ENCODE data around the gene UBR2. TPM values are rescaled to one million over a fixed set of nuclear protein-coding genes. Genes with fewer than 3 reads are reported as not detected.
"Not testable (repeated sequence)": the region's sequence is repeated elsewhere in the genome, so short reads cannot be mapped to it uniquely, and the experiment has no call there.

The UBR2 gene
- total RNA-seq, 1 experiment from 2014 or later, result 20.1 TPM

- TF ChIP-seq CTCF (IDR thresholded peaks at IDR 0.05; ENCODE audit: unreplicated experiment), result no peak
Observed at GRCh38 chr6:42599558-42599957, 35.7 kb downstream of the UBR2 start.

GRCh38 chr6:42604150-42604549, 40.3 kb downstream of the UBR2 start:
- CTCF ChIA-PET, result interaction anchor here (0.7 to 2.0 kb wide), 5 partner anchors 10 to 462 kb away, joined by 3 to 6 read pairs (median 3); partner anchors contain the start of gene C6orf132
- POLR2A ChIA-PET, result interaction anchor here (0.6 to 1.0 kb wide), 2 partner anchors 8 to 28 kb away, joined by 3 to 8 read pairs; no protein-coding TSS in a partner anchor
- intact Hi-C loops (cut with micrococcal nuclease), result no loop called here
- H3K36me3 Mint-ChIP-seq (ENCODE audit: insufficient read depth, unreplicated experiment), result peaks cover 48% of the 10 kb centered on the region
- TF ChIP-seq CTCF (IDR thresholded peaks at IDR 0.05; ENCODE audit: unreplicated experiment), result no peak
- no peak for DNase-seq (ENCODE audit: unreplicated experiment)
- no peaks in the 10 kb centered on the region for H3K27me3 Mint-ChIP-seq (ENCODE audit: insufficient read depth, unreplicated experiment)
- BruUV-seq (replicated peaks), result no TSS peak
- H3K27ac Mint-ChIP-seq (ENCODE audit: low read depth, unreplicated experiment), result no peak overlapping the region
- no peaks in the 10 kb centered on the region for H3K4me1 Mint-ChIP-seq (ENCODE audit: insufficient read depth, unreplicated experiment)
- H3K9me3 Mint-ChIP-seq (ENCODE audit: unreplicated experiment), result no peaks in the 10 kb centered on the region
- no peak overlapping the region for H3K4me3 Mint-ChIP-seq (ENCODE audit: unreplicated experiment)

More at GRCh38 chr6:42599558-42599957, 35.7 kb downstream of the UBR2 start:
- ChIA-PET POLR2A (no interaction called here), CTCF (no interaction called here)
- intact Hi-C loops (cut with micrococcal nuclease), result no loop called here
- H3K36me3 Mint-ChIP-seq (ENCODE audit: insufficient read depth, unreplicated experiment), result peaks cover 30% of the 10 kb centered on the region
- DNase-seq (ENCODE audit: unreplicated experiment), result no peak
- no peak overlapping the region for H3K27ac Mint-ChIP-seq (ENCODE audit: low read depth, unreplicated experiment)
- no peaks in the 10 kb centered on the region for H3K4me1 Mint-ChIP-seq (ENCODE audit: insufficient read depth, unreplicated experiment)
- no peaks in the 10 kb centered on the region for H3K9me3 Mint-ChIP-seq (ENCODE audit: unreplicated experiment)
- no TSS peak for BruUV-seq (replicated peaks)
- no peaks in the 10 kb centered on the region for H3K27me3 Mint-ChIP-seq (ENCODE audit: insufficient read depth, unreplicated experiment)
- H3K4me3 Mint-ChIP-seq (ENCODE audit: unreplicated experiment), result no peak overlapping the region

- H3K27ac Mint-ChIP-seq (ENCODE audit: low read depth, unreplicated experiment); H3K4me3 Mint-ChIP-seq (ENCODE audit: unreplicated experiment); BruUV-seq (replicated peaks); DNase-seq (ENCODE audit: unreplicated experiment); H3K4me1 Mint-ChIP-seq (ENCODE audit: insufficient read depth, unreplicated experiment); intact Hi-C loops (cut with micrococcal nuclease); H3K27me3 Mint-ChIP-seq (ENCODE audit: insufficient read depth, unreplicated experiment); H3K9me3 Mint-ChIP-seq (ENCODE audit: unreplicated experiment): not testable (repeated sequence)
- POLR2A ChIA-PET, result interaction anchor here (1.0 kb wide), 1 partner anchor 27 kb away, joined by 3 read pairs; no protein-coding TSS in a partner anchor
- CTCF ChIA-PET, result interaction anchor here (2.0 kb wide), 1 partner anchor 26 kb away, joined by 6 read pairs; no protein-coding TSS in a partner anchor
- H3K36me3 Mint-ChIP-seq (ENCODE audit: insufficient read depth, unreplicated experiment), result peaks cover 47% of the 10 kb centered on the region
Observed at GRCh38 chr6:42604699-42605098, 40.9 kb downstream of the UBR2 start.

- no peak overlapping the region for H3K27ac Mint-ChIP-seq (ENCODE audit: low read depth, unreplicated experiment)
- ChIA-PET POLR2A (no interaction called here), CTCF (interaction anchor here (0.6 to 0.7 kb wide), 3 partner anchors 32 to 1427 kb away, joined by 3 to 4 read pairs (median 3); no protein-coding TSS in a partner anchor)
- no TSS peak for BruUV-seq (replicated peaks)
- no peak for TF ChIP-seq CTCF (IDR thresholded peaks at IDR 0.05; ENCODE audit: unreplicated experiment)
- no peak overlapping the region for H3K4me3 Mint-ChIP-seq (ENCODE audit: unreplicated experiment)
- H3K9me3 Mint-ChIP-seq (ENCODE audit: unreplicated experiment), result no peaks in the 10 kb centered on the region
- H3K4me1 Mint-ChIP-seq (ENCODE audit: insufficient read depth, unreplicated experiment), result no peaks in the 10 kb centered on the region
- no peak for DNase-seq (ENCODE audit: unreplicated experiment)
- H3K27me3 Mint-ChIP-seq (ENCODE audit: insufficient read depth, unreplicated experiment), result no peaks in the 10 kb centered on the region
- intact Hi-C loops (cut with micrococcal nuclease), result no loop called here
- peaks cover 80% of the 10 kb centered on the region for H3K36me3 Mint-ChIP-seq (ENCODE audit: insufficient read depth, unreplicated experiment)
Observed at GRCh38 chr6:42610416-42610815, 46.6 kb downstream of the UBR2 start.

- POLR2A ChIA-PET, result no interaction called here
- BruUV-seq (replicated peaks), result no TSS peak
- Mint-ChIP-seq H3K4me3 (ENCODE audit: unreplicated experiment) (no peak overlapping the region), H3K27ac (ENCODE audit: low read depth, unreplicated experiment) (no peak overlapping the region), H3K36me3 (ENCODE audit: insufficient read depth, unreplicated experiment) (peaks cover 73% of the 10 kb centered on the region), H3K27me3 (ENCODE audit: insufficient read depth, unreplicated experiment) (no peaks in the 10 kb centered on the region), H3K4me1 (ENCODE audit: insufficient read depth, unreplicated experiment) (no peaks in the 10 kb centered on the region), H3K9me3 (ENCODE audit: unreplicated experiment) (no peaks in the 10 kb centered on the region)
- intact Hi-C loops (cut with micrococcal nuclease), result no loop called here
- DNase-seq (ENCODE audit: unreplicated experiment), result no peak
- TF ChIP-seq CTCF (IDR thresholded peaks at IDR 0.05; ENCODE audit: unreplicated experiment), result no peak
- CTCF ChIA-PET, result interaction anchor here (0.6 kb wide), 1 partner anchor 178 kb away, joined by 3 read pairs; no protein-coding TSS in a partner anchor
Observed at GRCh38 chr6:42615518-42615917, 51.7 kb downstream of the UBR2 start.
